Ecto neural progenitor cell (in vitro differentiated cells): ENCODE data around the gene UBE2I.

Experiments used
- DNase-seq: peaks from one replicate; pipeline ENCODE4 v3.0.0-alpha.2; 2018; ENCODE audit warnings: low spot score

The UBE2I gene

GRCh38 chr16:1361685-1362360 is 52.4 kb downstream of the UBE2I start:
- no peak for DNase-seq

- no peak for DNase-seq
These were observed 53.4 kb downstream of the UBE2I start for GRCh38 chr16:1362807-1363206.

- DNase-seq: peak; percentile 80
These were observed 54.1 kb downstream of the UBE2I start for GRCh38 chr16:1363501-1364041.

- no peak for DNase-seq
These were observed 55.1 kb downstream of the UBE2I start for GRCh38 chr16:1364510-1364909.

GRCh38 chr16:1366060-1366711 is 56.8 kb downstream of the UBE2I start:
- no peak for DNase-seq

GRCh38 chr16:1366712-1367299 is 57.4 kb downstream of the UBE2I start:
- no peak for DNase-seq

- no peak for DNase-seq
These were observed 58.2 kb downstream of the UBE2I start for GRCh38 chr16:1367486-1368174.

- DNase-seq: no peak
These were observed 61.9 kb downstream of the UBE2I start for GRCh38 chr16:1371054-1371978.

GRCh38 chr16:1372292-1372950 is 63.0 kb downstream of the UBE2I start:
- DNase-seq: no peak

- DNase-seq: no peak
These were observed 65.2 kb downstream of the UBE2I start for GRCh38 chr16:1374418-1375297.

- no peak for DNase-seq
These were observed 65.8 kb downstream of the UBE2I start for GRCh38 chr16:1375298-1375640.

GRCh38 chr16:1375741-1376410 is 66.4 kb downstream of the UBE2I start:
- no peak for DNase-seq
